GM19099 (cell line): Measurements from ENCODE around the gene RNASEH2B.

Source experiments
- POLR2A ChIP-seq: IDR thresholded peaks from 3 replicates; pipeline ENCODE4 v1.6.1; 2011; ENCODE audit warnings: low read depth; ENCODE audit not compliant: insufficient read length; ENCODE audit errors: extremely low read depth

RNASEH2B gene

DNA sequence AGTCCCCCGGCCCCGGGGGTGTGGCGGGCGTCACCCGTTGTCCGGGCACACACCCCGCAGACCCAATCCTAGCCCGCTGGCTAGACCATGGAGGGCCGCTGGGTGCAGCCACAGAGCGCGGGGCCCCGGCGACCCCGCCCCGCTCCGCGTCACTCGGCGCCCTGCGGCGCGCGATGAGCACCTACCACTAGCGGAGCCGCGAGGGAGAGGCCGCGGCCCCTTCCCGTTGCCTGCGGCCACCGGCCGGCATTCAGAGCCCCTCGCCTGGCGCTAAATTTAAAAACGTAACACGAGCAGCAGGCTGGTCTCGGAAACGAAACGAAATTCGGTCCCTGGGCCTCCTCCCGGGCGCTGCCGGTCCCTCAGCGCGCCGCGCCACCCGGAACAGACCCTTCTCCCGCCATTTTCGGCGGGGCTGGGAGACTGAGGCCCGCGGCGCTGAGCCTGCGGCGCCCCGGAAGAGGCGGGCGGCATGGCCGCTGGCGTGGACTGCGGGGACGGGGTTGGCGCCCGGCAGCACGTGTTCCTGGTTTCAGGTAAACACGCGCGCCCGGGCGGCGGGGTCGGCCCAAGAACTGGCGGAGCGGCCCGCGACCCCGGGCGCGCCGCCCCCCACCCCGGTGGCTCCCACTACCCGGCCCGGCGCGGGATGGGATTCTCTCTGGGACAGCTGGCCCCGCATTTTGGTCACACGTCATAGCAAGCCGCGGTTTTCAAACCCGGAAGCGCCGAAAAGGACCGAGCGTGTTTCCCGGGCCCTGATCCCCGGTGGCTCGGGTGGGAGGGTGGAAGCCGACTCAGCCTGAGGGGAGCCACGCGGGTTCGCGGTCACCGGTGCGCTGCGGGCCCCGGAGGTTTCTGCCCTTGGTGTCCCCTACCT is at the start of gene RNASEH2B:
TSS of gene RNASEH2B (plus strand) at position 187 of the 880 bp plus-strand sequence. CDS start at position 473, 286 bp downstream.
- TF ChIP-seq POLR2A, result peak; percentile 86

GRCh38 chr13:50864492-50864891 is 45.1 kb upstream of the RNASEH2B start:
- TF ChIP-seq POLR2A, result no peak

DNA sequence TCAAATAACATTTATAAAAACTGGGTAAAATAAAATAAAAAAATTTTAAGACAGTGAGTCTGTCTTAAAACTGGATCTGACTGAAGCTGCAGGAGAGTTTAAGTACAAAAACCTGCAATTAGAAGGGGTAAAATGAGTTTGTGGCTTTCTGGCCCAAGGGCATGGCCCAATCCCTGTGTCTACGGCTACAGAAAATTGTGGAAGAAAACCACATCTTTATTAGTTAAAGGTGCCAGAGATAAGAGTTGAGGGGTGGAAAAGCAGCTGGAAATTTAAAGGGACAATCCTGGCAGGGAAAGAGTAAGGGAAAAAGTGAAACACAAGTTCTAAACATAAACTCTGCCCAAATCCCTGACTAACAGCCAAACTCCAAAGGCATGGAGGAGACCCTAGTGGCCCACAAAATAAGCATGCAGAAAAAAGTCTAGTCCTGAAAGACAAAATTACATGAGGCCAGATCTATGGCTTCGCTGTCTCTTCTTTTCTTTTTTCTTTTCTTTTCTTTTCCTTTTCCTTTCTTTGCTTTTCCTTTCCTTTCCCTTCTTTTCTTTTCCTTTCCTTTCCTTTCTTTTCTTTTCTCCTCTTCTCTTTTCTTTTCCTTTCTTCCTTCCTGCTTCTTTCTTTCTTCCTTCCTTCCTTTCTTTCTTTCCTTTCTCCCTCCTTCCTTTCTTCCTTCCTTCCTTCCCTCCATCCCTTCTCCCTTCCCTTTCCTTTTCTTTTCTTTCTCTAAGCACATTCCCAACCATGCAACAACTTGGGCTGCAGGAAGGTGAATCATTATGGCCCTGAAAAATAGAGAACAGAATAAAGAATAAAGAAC is 42.6 kb upstream of the RNASEH2B start:
- no peak for TF ChIP-seq POLR2A

GRCh38 chr13:50867637-50867945 is 42.0 kb upstream of the RNASEH2B start:
- TF ChIP-seq POLR2A, result no peak

DNA sequence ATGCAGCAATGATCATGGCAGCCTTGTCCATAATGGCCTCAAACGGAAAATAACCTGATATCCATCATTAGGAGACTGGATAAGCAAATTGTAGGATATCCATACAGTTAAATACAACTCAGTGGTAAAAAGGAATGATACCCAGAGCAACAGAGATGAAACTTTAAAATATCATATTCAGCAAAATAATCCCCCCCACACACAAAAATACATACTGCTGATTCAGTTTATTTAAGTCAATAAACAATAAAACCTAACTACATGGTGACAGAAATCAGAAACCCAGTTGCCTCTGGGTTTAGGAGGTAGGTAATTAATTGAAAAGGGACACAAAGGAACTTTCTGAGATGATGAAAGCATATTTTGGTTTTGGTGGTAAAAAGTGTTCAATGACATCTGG is 38.2 kb upstream of the RNASEH2B start:
- TF ChIP-seq POLR2A, result no peak

- TF ChIP-seq POLR2A, result no peak
Observed at GRCh38 chr13:50873467-50873866, 36.1 kb upstream of the RNASEH2B start.

DNA sequence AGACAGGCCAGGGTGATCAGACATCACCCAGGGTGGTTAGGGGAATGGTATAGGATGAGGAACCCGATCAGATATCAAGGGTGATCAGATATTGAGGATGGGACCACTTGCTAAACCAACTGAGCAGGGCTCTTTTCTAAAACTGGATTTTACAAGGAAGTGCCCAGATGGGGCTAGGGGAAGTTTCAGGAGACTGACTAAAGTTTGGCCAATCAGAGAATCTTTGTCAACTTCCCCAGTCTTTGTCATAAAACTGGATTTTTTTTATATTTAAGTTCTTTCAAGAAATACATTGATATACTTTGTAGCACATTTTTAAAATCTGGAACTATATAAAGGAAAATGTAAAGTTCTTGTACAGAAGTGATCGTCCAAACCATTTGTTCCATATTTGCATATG is 35.6 kb upstream of the RNASEH2B start:
- TF ChIP-seq POLR2A, result no peak

DNA sequence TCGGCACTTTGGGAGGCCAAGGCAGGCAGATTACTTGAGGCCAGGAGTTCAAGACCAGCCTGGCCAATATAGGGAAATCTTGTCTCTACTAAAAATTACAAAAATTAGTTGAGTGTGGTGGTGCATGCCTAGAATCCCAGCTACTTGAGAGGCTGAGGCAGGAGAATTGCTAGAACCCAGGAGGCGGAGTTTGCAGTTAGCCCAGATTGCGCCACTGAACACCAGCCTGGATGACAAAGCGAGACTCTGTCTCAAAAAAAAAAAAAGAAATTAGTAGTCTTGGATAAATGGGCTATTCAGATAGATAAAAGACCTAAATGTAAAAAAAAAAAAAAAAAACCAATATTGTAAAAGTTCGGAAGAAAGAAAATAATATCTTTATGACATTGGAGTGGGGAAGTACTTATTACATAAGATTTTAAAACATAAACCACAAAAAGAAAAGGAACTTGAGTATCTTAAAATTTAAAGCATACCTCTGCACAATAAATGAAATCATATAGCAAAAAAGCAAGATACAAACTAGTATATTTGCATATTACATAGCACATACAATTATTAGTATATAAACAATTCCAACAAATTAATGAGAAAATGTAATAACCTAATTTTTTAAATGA is 26.7 kb upstream of the RNASEH2B start:
- TF ChIP-seq POLR2A, result no peak

GRCh38 chr13:50883728-50884127 is 25.9 kb upstream of the RNASEH2B start:
- no peak for TF ChIP-seq POLR2A

GRCh38 chr13:50884265-50884664 is 25.3 kb upstream of the RNASEH2B start:
- TF ChIP-seq POLR2A, result no peak

GRCh38 chr13:50887151-50887550 is 22.4 kb upstream of the RNASEH2B start:
- no peak for TF ChIP-seq POLR2A

GRCh38 chr13:50888362-50888761 is 21.2 kb upstream of the RNASEH2B start:
- TF ChIP-seq POLR2A, result no peak

DNA sequence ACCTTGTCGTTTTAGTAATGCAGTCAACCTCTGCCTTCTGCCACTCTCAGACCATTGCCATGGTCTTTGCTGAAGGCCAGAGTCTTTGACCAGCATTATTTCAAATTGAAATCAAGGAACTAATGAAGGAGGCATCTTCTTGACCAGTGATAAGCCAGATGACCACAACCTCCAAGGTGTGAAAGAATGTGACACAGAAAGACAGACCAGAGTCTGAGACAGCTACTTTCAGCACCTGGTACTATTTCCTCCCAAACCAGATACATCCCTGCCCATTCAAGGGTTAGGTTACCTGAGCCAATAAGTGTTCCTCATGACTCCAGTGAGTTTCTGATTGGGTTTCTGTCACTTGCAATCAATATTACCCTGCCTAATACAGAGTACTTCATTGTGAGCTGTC is 20.3 kb upstream of the RNASEH2B start:
- TF ChIP-seq POLR2A, result no peak

DNA sequence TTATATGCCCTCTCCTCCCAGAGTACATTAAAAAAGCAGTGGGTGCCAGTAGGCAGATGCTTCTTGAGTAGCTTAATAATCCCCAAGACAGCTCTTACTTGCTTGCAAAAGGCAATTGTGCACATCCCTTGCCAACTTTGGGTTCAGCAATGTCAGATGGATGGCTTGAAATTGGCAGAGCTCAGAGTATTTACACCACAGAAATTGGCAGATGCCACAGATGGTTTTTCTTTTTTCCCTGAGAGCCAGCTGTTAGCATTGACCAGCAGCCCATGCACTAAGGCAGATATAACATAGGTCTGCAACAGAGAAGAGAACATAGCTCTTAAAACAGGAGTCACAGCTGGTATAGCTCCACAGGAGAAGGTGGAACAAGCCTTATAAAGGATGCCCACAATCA is 18.4 kb upstream of the RNASEH2B start:
- no peak for TF ChIP-seq POLR2A

DNA sequence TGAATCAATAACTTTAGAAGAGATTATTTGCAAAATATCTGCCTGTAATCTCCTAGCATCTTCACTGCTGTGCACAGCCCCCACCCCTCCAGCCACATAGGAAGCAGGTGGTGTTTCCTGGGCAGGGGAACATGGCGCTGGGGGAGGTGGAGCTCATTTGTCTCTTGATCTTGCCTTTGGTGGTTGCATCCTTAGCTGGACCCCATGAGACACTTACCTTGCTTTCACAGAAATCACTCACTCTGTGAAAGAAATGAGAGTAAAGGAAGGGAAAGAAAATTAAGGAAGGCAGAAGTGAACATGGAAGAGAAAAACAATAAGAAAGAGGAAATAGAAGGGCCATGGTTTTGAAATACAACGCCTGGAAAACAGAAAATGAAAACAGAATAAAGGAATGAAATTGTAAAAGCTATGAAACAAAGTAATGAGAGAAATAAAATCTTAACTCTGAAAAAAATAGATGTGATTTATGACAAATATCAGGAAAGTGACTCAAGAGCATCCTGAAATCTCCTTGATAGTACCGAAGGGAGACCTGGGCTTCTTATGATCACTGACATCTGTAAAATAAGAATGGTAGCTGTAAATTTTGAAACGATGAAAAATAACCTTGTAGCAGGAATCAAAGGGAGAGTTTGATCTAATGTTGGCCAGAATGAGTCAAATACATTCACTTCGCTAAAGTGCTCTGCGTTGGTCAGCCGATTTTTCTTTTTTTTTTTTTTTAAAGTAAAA is 17.2 kb upstream of the RNASEH2B start:
- TF ChIP-seq POLR2A, result peak; percentile 67

DNA sequence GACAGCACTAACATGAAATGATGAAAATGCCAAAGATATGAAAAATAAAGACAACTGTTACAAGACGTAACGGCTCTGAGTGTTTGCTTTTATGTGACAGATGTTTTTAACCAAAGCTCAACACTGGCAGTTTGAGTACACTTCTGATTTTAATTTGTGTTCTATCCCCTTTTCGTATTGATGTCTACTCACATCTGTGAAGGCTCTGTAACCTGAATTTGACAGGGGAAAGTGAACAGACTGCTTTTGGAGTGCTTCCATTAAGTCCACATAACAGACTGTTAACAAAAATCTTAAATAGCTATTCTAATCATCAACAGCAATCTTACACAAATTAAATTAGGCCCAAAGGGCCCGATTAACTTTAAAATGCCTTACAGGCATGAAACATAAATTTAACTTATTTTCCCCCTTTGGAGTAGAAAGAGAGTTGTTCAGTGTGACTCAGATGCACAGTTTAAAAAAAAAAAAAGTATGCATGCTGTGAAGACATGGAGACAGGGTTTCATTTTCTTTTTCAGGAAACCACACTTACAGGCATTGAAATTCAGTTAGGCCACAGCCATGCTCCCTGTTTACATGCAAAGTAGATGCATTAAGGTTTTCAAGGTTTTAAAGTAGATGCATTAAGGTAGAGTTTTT is 16.3 kb upstream of the RNASEH2B start:
- peak; percentile 33 for TF ChIP-seq POLR2A
